ENCODE data around the gene IL17REL.

Gene IL17REL

DNA sequence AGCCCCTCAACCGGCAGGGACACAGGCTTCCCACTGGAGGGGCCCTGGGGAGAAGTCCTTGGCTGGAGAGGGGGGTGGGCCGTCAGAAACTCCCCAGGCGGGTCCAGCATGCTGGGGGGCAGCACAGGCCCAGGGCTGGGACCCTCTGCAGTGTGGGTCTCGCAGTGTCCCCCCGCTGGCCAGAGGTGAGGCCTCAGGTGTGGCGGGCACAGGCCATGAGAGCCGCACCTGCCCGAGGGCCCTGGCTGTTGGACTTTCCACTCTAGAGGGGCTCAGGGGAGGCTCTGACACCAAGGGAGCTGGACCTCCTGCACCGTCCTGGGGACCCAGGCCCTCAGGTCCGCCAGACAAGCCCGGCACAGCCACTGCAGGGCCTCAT, 62.7 kb downstream of the IL17REL start:
- in situ Hi-C loops (cut with MboI; ENCODE audit: low sequenced_read_pairs), result loop anchor here (25.0 kb wide), 1 partner anchor 262 kb away; the partner anchor contains the start of gene SELENOO

GRCh38 chr22:49948958-49949913, 63.3 kb downstream of the IL17REL start:
- in situ Hi-C loops (cut with MboI; ENCODE audit: low sequenced_read_pairs), result loop anchor here (25.0 kb wide), 1 partner anchor 263 kb away; the partner anchor contains the start of gene SELENOO

GRCh38 chr22:49948116-49948957, 64.2 kb downstream of the IL17REL start:
- in situ Hi-C loops (cut with MboI; ENCODE audit: low sequenced_read_pairs), result loop anchor here (25.0 kb wide), 1 partner anchor 264 kb away; the partner anchor contains the start of gene SELENOO

DNA sequence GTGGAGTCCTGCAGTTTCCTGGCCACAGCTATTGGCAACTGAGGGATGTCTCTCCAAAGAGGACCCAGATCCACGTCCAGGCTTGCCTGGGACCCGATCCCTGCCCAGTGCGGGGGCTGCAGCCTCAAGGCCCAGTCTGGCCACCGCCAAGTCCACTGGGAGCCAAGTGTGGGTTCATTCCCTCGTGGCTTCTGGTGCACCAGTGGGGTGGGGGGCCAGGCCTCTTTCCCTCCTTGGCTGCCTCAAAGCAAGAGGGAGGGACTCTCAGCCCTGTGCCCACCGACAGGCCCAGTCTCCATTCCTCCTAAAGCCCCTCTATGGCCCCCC, 65.3 kb downstream of the IL17REL start:
- in situ Hi-C loops (cut with MboI; ENCODE audit: low sequenced_read_pairs), result loop anchor here (25.0 kb wide), 1 partner anchor 265 kb away; the partner anchor contains the start of gene SELENOO

GRCh38 chr22:49946612-49947295, 65.8 kb downstream of the IL17REL start:
- in situ Hi-C loops (cut with MboI; ENCODE audit: low sequenced_read_pairs), result loop anchor here (25.0 kb wide), 1 partner anchor 266 kb away; the partner anchor contains the start of gene SELENOO

DNA sequence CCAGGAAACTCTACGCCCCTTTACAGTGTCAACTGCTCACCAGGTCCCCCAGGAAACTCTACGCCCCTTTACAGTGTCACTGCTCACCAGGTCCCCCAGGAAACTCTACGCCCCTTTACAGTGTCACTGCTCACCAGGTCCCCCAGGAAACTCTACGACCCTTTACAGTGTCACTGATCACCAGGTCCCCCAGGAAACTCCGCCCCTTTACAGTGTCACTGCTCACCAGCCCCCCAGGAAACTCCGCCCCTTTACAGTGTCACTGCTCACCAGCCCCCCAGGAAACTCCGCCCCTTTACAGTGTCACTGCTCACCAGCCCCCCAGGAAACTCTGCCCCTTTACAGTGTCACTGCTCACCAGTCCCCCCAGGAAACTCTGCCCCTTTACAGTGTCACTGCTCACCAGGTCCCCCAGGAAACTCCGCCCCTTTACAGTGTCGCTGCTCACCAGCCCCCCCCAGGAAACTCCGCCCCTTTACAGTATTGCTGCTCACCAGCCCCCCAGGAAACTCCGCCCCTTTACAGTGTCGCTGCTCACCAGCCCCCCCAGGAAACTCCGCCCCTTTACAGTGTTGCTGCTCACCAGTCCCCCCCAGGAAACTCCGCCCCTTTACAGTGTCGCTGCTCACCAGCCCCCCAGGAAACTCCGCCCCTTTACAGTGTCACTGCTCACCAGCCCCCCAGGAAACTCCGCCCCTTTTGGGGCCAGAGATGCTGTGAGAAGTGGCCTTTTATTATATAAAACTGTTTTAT, 67.3 kb downstream of the IL17REL start:
- in situ Hi-C loops (cut with MboI; ENCODE audit: low sequenced_read_pairs), result loop anchor here (25.0 kb wide), 1 partner anchor 267 kb away; the partner anchor contains the start of gene SELENOO
